Urothelium cell line (cell line): Measurements from ENCODE around the gene GLRX.
A peak's percentile ranks its signal among the peaks of the same experiment; 100 is the strongest.

ENCODE experiments used
- DNase-seq: peaks from one replicate; pipeline ENCODE4 v3.0.0; 2011; ENCODE audit warnings: low spot score, mixed read lengths
- FAIRE-seq: peaks from 2 replicates; lab custom pipeline; 2011; peaks lifted over from hg19 to GRCh38; lab: Jason Lieb, UNC

Gene GLRX

DNA sequence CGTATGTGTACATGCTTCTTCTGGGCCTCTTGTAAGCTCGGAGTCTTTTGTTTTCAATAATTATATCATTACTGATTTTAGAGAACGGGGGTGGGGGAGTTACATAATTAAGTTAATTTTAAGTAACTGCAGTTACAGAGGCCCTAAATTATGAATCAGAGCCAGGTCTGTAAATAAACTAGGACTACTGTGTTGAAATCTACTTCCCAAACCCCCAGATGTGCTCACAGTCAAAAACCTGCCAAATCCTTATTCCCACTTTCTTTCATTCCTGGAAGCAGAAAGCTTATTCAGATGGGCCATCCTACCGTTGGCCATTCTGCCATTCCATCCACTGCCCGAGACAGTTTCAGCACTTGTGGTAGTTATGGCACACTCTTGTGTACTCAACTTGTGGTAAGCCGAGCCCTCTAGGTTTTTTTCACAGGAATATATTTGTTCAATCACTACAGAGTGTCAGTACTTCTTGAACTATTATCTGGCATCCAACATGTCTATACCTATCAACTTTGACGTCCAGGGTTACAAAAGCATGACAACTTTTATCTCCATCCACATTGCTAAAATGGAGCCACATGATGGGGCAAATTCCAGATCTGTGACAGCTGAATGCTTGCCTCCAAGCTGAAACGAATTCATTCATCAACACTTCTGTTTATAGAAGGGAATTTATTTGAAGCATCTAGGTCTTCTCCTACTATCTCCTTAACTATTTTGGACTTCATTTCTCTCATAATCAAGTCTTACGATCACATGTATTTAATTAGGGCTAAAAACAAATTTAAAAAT, 37.8 kb downstream of the GLRX start:
- FAIRE-seq (no peak), DNase-seq (no peak)

DNA sequence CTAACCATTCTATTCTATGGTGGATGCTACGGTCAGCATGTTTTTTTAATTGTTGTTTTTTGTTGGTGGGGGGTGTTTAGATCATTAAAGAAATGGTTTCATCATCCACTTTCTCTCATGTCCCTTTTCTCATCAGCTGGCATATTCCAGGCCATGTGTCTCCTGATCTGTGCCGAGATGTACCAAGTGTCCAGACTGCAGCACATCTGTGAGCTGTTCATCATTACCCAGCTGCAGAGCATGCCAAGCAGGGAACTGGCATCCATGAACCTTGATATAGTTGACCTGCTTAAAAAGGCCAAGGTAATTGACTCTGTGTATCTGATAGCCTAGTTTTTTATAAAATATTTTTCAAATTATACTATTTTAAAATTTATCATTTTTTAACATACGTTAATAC, 38.9 kb downstream of the GLRX start:
- FAIRE-seq = no peak
- DNase-seq = no peak

DNA sequence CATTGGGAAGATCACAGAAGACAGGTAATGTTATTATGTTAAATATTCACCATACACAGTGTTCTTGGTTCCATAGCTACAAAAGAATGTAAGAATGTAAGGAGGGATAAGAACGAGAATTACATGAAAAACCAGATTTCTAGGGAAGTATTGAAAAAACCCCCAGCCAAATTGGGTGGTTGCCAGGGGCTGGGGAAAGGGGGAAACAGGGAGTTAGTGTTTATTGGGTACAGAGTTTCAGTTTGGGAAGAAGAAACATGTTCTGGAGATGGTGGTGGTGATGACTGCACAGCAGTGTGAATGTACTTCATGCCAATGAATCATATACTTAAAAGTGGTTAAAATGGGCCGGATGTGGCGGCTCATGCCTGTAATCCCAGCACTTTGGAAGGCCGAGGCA, 40.3 kb downstream of the GLRX start:
- FAIRE-seq = no peak
- no peak for DNase-seq

DNA sequence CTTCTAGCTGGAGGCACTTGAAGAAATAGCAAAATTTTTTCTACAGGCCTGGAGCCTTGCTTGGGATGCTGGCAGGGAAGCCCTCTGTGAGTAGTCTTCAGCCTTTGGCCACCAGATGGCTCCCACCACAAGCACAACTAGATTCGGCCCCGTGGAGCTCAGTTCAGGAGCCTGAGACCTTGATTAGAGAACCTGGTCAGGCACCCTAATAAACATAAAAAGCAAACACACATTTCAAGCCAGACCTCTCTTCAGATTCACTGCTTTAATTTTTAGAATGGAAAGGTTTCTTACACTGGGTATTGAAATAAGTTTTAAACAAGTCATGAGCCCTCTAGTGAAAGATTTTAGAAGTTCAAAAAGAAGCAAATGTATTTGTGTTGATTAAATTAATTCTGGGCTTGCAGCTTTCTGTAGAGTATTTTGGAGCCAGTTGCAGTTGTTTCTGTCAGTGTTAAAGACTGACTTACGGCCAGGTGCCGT, 41.4 kb downstream of the GLRX start:
- DNase-seq = peak; percentile 65
- no peak for FAIRE-seq

DNA sequence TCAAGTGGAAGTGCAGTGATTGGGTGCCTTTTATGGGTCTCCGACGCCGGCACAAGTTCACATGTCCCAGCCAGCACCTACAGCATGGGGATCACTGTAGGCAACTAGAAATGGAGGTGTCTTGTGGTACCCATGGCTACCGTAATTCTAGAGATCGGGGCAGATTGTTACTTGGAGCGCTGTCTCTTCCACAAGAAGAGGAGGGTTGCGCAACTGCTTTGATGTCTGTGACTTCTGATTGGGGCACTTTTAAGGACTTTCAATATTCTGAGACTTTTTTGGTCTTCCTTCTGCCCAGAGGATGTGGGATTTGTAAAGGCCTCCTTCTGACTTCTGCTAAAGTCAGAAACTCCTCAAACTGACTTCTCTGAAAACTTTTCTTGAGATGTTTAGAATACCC, 41.9 kb downstream of the GLRX start:
- no peak for DNase-seq
- no peak for FAIRE-seq

DNA sequence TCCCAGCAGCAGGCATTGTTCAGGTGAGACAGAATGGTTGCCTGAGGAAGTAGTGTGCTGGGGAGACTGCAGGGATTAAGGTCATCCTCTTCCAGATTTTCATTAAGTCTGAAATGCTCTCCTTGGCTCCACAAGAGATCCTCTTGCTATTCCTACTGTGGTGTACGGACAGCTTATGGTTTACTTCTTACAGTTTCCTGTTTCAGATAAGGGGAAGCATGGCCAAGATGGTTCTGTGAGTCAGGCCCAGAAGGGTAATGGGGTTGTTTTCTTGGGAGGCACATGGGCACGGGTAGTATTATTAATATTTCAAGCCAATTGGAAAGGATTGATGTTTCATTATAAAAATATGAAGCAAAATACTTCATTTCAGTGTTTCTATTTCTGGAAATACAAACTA, 42.9 kb downstream of the GLRX start:
- DNase-seq (no peak), FAIRE-seq (no peak)

DNA sequence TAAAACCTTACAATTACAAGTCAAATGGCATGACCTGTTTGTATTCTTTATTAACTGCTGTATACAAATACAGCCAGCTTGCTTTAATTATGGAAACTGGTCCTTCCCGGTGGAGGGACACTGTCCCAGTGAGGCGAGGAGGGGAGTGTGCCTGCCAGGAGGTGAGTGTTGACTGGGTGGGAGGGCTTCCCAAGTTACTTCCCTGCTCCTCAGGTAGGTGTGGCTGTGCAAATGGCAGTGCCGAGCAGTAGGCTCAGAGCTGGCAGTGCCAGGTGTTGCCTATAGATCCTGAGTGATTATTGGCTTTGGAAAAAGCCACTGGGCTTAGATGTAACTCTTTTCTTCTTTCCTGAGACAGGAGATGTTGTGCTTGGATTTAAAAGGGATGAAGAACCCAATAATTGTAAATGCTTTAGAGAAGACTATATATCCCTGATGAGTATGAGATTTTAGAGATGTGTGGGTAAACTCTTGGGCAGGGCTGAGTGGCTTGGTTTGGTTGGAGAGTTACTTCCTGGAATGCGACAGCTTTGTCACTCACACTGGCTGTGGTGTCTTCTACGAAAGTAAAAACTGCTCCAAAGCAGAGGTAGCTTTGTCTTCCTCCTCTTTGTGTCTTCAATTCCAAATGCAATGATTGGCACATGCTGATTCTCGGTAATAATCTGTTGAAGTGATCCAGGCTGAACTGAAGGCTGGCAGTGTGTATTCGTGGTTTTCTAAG, 43.7 kb downstream of the GLRX start:
- no peak for FAIRE-seq
- no peak for DNase-seq

DNA sequence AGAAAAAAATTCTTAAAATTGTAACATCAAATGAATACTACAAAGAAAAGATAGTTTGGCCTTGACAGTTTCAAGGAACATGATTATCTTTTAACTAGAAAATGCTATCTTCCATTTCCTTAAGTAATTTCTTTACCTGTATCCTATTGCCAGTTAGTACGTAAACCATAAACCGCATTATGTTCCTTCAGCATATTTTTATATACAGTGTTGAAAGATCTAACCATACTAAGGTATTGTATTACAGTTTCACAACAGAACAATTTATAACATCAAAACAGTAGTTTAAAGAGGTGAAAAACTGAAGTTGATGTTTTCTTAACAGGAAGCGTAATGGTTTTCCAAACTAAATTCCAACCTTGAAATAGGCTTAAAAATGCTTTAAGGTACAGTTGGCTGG, 45.1 kb downstream of the GLRX start:
- DNase-seq (no peak), FAIRE-seq (no peak)

DNA sequence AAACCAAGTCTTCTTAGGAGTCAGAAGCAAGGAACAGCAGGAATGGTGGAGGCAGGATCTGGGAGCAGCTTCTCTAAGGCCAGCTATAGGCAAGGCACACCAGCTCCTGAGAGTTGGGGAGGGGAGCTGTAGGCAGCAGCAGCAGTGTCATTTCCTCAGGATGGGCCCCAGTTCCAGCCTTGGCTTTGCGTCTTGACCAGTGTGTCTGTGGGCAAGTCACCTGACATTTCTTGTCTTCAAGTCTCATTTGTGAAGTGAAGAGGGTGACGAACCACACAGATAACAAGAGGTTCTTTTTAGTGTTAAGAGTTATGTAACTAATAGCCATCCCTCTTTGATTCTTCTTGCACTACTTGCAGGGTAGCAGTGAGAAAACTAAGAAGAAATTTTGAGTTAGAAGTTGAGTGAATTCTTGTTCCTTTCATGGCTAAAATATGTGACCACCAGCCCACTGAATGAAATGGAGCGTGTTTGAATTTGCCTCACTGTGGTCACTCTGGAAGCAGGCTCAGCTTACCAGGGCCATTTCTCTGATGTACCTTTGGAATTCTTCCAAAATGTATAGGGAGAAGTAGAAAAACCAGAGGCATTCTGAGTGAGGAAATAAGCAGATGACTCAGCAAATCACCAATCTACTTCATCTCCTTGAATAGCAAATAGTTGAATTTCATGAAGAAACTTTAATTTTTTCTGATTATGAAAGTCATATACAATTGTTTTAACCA, 49.0 kb downstream of the GLRX start:
- FAIRE-seq = no peak
- DNase-seq = no peak

DNA sequence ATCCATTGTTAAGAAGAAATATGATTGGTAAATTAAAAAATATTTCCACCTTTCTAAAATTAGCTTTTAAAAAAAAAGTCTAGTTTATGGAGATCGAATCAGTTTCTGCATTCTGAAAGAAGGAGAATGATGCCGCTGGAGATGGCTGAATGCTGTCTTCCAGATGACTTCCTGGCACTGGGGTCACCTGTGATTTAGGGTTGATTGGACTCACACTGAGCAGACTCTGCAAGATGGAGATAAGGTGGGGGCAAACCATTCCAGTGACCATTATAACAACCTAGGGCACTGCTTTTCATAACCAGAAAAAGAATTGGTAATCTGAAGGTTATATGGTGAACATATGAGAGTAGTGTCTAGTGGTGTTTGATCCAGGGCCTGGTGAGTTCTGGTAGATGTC, 50.6 kb downstream of the GLRX start:
- DNase-seq (no peak), FAIRE-seq (no peak)

DNA sequence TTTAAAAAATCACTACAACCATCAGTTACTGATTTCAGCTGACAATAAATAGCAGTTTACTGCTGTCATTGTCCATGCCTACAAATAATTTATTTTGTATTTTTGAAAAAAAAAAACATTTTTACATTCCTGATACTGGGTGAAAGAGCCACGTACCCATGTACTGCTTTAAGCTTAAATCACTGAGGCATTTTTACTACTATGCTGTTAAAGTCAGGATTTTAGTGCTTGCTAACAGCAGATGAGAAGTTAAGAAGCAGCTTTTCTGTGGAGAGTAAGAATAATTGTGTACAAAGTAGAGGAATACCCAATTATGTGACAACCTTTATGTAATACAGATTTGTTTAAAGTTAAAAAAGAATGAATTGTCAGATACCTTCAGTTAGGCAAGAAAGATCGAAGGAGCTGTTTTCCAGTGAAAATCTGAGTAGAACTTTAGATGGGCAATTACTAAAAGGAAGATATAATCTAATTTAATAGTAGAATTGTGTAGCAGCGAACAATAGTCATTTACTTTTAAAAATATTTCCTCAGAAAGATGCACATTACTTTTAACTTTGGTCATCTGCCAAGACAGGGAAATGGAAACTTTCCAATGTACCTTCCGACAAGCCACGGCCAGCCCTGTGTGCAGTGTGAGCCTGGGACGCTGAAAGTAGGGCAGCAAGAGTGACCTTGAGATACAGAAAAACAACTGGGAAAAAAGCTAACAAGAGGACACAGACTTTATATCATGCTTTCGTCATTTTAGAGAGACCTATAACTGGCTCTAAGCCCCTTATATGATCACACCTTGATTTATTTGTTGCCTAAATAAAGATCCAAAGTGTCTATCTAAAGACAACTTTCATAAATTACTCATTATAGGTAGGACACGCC, 51.5 kb downstream of the GLRX start:
- FAIRE-seq (no peak), DNase-seq (no peak)

DNA sequence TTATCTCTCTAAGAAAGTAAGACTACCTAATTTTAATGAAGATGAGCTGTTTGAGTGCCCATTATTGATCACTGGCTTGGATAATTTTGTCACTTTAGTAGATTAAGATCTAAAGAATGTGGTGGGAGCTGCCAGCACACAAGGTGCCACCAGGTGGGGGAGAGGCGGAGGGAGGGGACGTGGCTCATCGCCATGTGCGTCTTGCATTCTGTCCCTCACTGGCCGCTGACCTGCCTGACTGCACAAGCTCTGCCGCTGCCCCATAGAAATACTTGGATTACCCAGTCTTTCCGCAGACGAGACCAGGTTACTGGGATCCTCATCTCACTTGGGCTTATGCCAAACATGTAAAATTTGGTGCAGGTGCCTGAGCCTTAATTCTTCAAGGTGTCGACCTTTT, 53.8 kb downstream of the GLRX start:
- FAIRE-seq = no peak
- DNase-seq = no peak

DNA sequence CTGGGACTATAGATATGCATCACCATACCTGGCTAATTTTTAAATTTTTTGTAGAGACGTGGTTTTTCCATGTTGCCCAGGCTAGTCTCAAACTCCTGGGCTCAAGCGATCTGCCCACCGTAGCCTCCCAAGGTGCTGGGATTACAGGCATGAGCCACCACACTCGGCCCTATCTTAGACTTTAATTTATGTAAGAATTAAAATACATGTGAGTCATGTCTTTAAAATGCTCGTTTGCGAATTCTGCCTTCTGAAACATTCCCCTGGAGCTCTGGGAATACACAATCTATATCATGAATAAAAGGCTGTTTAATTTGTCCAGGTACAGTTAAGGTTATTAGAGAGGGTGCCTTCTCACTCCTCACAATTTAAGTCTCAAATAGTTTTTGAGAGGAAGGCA, 58.6 kb downstream of the GLRX start:
- FAIRE-seq (no peak), DNase-seq (no peak)
